OCI-M1 (cell line): ENCODE results near the gene CCIN.
"Not testable (repeated sequence)": the region's sequence is repeated elsewhere in the genome, so short reads cannot be mapped to it uniquely, and the experiment has no call there.

Experiments used
- DNase-seq: peaks from one replicate; lab custom pipeline; 2025; lab: John Stamatoyannopoulos, UW

Gene CCIN

DNA sequence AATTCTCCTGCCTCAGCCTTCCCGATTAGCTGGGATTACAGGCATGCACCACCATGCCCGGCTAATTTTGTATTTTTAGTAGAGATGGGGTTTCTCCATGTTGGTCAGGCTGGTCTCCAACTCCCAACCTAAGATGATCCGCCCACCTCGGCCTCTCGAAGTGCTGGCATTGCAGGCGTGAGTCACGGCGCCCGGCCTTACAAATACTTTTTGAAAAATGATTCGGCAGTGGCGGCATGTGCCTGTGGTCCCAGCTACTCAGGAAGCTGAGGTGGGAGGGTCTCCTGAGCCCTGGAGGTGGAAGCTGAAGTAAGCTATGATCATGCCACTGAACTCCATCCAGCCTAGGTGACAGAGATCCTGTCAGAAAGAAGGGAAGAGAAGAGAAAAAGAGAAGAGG, 9.1 kb upstream of the CCIN start:
- DNase-seq, result not testable (repeated sequence)

DNA sequence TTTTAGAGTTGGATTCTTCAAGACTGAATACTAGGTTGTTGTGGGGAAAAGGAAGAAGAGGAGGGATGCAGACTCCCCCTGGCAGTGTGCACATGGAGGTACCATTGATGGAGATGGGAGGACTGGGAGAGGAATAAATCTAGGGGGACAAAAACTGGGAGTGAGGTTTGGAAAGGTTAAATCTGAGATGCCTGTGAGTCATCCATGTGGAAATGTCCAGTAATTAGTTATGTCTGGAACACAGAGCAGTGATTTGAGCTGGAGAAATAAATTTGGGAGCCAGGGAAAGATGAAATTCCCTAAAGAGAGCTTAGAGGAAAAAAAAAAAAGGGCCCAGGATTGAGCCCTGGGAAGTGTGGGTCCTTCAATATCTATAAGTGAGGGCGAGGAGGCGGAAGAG, 8.0 kb upstream of the CCIN start:
- DNase-seq, result no peak

DNA sequence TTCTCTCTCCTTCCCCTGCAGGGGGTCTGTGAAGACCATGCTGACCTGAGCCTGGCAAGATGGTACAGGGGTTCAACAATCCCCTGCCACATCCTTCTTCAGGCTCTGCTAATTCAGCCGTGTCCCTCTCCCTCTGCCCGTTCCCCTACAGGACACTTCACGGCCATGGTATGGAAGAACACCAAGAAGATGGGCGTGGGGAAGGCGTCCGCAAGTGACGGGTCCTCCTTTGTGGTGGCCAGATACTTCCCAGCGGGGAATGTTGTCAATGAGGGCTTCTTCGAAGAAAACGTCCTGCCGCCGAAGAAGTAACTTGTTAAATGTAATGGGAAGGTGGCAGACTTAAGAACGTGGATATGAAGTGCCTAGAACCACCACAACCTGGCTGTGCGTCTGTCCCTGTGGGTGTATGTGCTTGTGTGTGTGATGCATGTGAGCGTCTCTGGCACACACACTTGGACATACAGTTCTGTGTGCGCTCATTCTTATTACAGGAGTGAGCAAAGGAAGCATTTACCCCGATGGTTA, 6.9 kb upstream of the CCIN start:
- no peak for DNase-seq

DNA sequence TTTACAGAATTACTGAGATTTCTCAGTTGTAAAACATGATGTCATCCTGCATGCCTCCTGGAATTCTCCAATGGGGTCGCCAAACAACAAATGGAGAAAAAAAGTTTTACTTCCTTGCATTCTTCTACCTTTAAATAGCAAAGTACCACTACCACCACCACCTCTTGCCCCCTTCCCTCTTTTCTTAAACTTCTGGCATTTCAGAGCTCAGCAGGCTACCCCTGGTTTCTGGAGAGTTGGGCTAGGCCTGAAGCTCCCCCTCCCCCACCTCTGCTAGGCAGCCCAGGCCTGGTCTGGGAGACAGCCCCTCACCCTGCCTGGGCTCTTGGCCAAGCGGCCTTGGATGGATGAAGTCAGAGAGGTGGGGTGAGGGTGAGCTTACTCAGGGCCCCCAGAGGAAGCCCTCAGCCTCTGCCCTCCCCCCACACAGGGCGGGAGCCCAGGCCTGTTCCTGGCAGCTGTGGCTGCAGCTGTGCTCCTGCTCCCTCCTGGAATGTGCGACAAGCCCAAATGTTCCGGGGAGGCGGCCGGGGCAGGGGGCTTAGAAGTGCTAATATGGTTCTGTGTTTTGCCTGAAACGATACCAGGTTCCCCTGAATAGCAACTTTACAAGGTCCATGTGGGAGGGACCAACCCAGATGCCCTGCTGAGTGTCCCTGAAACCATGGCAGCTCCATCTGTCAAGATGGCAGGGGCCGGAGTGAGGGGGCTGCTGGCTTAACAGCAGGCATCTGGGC, 6.0 kb upstream of the CCIN start:
- no peak for DNase-seq

DNA sequence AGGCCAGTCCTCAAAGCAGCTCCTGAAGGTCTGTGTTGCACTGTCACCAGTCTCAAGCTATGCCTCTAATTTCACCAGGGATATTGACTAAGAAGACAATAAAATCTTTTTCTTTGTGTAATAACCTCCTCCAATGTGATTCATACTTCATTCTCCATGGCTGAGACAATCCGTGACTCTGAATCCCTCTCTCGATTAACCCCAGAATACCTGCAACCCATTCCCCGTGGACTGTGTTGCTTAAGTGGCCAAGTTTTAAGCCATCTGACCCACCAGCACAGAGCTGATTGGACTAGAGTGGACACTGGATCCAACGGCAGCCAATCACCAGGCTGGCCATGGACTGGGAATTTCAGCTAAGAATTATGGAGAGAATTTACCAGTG, 5.4 kb upstream of the CCIN start:
- no peak for DNase-seq

DNA sequence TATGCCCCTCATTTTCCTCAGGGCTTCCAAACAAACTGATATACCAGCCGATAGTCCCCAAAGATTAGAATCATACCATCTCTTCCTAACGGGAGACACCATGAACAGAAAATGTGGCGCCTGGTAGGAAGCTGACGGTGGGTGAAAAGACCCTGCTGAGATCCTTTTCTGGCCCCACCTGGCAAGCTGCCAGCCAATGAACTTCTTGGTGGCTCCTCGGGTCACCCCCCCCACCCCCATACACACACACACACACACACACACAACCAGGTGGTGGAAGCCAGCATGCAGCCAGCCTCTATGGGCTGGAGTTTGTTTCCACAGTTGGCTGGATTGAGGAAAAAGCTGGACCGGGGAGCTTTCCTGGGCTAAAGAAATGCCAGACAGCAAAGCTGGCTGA, 4.8 kb upstream of the CCIN start:
- DNase-seq, result no peak

DNA sequence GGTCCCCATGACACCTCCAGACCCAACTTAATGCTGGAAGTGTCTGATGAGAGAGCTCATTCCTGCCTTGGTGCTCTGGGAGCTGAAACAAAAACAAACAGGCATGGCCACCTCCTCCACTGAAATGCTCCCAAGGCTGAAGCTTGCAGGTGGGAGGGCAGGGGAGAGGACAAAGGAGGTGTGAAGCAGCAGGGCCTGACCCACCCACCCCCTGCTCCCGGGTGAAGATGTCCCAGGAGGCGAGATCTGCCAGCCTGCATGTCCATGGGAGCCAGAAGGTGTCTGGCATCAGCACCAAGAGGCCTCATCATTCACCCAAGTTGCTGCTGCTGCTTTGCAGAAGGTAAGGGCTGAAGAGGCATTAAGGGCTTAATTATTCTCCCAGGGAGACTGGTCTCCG, 4.2 kb upstream of the CCIN start:
- DNase-seq, result no peak

DNA sequence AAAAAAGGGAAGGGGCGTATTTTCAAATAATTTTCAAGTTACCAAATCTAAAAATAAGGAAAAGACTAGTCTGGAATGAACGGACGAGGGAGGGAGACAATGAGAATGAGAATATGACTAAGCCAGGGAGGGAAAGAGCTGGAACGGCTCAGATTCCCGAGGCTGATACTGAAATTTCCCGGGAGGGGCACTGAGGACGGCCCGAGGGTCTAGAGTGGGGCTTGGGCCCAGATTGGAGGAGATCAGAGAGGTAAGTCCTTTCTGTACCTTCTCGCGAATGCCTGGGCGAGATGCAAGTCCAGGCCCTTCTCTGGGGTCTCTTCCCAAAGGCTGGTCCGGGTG, 3.4 kb upstream of the CCIN start:
- no peak for DNase-seq

DNA sequence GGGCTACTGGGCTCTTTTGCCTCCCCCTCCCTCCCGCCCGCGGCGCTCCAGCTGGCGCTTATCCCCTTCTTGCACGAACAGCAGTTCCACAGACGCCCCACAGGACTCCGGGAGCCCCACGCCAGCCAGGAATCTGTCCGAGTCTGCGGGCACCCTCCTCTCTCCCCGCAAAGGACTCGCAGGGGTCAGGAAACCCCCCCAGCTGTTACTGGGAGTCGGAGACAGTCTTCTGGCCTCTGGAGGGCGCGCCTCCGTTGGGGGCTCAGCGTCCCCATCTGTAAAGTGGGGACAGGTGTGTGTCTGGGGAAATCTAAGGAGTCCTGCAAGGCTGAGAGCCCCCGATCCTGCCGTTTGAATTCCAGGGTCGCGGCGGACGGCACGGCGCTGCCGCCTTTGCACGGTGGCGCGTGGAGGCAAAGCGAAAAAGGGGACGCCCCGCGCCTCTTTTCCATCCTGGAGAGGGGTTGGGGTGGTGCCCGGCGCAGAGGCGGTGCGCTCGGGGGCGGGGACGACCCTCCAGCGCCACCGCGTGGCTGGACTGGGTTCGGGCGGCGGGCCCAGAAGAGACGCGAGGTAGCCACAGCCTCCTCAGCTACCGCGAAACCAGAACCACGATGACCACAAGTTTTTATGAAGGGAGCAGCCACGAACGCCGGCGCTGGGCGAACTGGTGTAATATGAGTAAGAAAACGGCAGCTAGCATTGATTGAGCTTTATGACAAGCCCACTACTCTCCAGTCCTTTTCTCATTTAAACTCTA, 2.8 kb upstream of the CCIN start:
- DNase-seq, result peak; percentile 91

DNA sequence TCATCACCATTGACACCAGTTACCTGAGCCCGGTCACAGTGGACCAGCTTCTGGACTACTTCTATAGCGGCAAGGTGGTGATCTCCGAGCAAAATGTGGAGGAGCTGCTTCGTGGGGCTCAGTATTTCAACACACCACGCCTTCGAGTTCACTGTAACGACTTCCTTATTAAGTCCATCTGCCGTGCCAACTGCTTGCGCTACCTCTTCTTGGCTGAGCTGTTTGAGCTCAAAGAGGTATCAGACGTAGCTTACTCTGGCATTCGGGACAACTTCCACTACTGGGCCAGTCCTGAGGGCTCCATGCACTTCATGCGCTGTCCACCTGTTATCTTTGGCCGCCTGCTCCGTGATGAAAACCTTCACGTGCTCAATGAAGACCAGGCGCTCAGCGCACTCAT, 520 bp downstream of the CCIN start:
- DNase-seq, result no peak

DNA sequence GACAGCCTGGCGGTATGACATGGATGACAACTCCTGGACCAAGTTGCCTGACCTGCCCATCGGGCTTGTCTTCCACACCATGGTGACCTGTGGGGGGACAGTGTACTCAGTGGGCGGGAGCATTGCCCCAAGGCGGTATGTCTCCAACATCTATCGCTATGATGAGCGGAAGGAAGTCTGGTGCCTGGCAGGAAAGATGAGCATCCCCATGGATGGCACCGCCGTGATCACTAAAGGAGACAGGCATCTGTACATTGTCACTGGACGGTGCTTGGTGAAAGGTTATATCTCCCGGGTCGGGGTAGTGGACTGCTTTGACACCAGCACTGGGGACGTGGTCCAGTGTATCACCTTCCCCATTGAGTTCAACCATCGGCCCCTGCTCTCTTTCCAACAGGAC, 1.3 kb downstream of the CCIN start:
- DNase-seq, result no peak

DNA sequence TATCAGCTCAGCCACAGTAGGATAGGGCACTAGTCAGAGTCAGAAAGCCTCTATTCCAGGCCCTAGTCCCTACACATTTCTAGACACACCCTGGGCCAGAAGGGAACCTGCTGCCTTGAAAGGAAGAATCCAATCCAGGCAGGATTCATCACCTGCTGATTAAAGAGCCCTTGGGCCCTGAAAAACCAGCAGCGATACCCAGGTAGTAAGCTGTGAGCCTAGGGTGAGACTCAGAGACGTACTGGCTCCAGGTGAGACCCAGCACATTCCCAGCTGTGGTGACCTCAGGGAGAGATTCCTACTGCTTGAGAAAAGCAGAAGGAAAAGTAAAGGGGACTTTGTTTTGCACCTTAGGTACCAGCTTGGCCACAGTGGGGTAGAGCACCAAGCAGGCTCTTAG, 4.7 kb downstream of the CCIN start:
- no peak for DNase-seq

DNA sequence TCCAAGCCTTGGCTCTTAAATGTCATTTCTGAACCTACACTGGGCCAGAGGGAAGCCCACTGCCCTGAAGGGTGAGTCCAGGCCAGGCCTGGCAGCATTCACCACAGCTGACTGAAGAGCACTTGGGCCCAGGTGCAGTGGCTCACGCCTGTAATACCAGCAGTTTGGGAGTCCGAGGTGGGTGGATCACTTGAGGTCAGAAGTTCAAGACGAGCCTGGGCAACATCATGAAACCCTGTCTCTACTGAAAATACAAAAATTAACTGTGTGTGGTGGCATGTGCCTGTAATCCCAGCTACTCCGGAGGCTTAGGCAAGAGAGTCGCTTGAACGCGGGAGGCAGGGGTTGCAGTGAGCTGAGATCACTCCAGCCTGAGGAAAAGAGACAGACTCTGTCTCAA, 5.1 kb downstream of the CCIN start:
- no peak for DNase-seq

DNA sequence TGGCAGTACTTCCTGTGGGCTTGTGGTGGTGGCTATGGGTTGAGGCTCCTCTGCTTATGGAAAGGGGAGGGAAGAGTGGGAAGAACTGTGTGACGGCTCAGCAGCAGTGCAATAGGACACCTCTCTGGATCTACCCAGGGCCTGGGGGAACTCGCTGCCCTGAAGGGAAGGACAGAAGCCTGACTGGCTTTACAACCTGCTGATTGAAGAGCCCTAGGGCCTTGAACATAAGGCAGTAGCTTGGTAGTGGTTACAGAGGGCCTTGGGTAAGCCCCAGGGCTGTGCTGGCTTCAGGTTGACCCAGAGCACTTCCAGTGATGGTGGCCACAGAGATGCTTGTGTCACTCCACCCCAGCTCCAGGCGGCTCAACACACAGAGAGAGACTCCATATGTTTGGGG, 5.5 kb downstream of the CCIN start:
- no peak for DNase-seq

DNA sequence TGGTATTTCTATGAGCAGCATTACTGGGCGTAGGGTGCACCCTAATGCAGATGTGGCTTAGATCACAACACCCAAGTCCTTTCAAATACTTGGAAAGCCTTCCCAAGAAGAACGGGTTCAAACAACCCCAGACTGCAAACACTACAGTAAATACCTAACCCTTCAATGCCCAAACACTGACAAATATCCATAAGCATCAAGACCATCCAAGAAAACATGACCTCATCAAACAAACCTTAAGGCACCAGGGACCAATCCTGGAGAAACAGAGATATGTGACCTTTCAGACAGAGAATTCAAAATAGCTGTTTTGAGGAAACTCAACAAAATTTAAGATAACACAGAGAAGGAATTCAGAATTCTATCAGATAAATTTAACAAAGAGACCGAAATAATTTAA, 6.0 kb downstream of the CCIN start:
- DNase-seq, result not testable (repeated sequence)

DNA sequence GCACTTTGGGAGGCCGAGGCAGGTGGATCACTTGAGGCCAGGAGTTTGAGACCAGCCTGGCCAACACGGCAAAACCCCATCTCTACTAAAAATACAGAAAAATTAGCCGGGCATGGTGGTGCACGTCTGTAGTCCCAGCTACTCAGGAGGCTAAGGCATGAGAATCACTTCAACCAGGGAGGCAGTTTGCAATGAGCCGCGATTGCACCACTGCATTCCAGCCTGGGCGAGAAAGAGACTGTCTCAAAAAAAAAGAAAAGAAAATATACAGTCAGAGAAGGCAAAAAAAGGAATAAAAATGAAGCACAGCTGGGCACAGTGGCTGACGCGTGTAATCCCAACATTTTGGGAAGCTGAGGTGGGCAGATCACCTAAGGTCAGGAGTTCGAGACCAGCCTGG, 7.3 kb downstream of the CCIN start:
- not testable (repeated sequence) for DNase-seq

DNA sequence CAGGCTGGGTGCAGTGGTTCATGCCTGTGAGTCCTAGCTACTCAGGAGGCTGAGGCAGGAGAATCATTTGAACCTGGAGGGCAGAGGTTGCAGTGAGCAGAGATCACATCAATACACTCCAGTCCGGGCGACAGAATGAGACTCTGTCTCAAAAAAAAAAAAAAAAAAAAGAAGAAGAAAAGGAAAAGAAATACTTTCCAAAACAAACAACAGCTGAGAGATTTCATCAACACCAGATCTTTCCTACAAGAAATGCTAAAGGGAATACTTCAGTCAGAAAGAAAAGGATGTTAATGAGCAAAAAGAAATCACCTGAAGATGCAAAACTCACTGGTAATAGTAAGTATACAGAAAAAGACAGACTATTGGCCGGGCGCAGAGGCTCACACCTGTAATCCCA, 8.4 kb downstream of the CCIN start:
- no peak for DNase-seq

DNA sequence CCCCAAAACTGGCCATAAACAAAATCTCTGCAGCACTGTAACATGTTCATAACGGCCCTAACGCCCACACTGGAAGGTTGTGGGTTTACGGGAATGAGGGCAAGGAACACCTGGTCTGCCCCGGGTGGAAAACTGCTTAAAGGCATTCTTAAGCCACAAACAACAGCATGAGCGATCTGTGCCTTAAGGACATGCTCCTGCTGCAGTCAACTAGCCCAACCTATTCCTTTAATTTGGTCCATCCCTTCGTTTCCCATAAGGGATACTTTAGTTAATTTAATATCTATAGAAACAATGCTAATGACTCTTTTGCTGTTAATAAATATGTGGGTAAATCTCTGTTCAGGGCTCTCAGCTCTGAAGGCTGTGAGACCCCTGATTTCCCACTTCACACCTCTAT, 11.1 kb downstream of the CCIN start:
- DNase-seq, result not testable (repeated sequence)

DNA sequence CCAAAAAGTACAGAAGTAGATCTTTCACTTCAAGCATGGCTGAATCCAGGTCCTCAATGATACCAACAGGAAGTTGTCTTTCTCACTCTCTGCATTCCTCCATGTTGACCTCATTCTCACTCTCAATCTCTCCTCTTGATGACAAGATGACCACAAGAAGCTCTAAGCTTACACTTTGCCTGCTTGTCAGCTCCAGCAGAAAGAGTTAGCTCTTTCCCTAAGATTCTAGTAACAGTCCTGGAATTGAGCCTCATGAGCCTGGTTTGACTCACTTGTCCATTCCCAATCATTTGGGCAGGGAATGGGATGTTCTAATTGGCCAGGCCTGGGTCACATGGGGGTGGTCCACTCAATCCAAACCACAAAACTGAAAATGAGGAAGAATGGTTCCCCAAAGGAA, 18.2 kb downstream of the CCIN start:
- DNase-seq, result no peak

DNA sequence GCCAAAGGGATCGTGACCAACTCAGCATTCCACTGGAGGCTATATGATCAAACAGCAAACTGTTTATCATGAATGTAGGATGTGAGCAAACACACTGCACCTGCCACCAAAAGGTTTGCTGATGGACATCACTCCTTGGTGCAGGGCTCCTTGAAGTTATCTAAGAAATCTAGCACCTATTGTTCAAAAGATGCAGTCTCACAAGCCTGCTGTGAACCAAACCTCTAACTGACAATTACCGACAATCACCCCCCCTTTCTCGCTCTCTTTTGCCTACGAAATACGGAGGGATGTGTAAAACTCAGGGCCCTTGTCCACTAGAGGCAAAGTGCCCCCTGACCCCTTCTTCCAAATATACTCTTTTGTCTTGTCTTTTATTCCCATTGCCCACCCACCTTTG, 19.0 kb downstream of the CCIN start:
- no peak for DNase-seq

DNA sequence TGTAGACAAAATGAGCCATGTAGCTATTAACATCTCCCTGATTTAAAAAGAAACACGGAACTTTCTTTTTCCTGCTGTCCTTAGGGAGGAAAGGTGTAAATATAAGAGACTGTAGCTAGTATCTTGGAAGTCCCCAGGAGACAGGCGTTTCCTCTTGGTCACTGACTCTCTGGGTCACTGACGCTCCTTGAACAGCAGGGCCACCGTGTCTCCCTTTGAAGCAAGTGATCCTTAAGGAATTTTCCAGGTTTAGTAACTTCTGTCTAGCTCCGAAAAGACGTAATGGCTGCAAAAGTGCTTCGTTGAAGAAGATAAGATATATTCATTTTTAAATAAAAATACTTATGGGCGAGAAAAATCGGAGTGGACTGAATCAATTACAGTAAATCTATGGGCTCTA, 20.8 kb downstream of the CCIN start:
- peak; percentile 76 for DNase-seq

DNA sequence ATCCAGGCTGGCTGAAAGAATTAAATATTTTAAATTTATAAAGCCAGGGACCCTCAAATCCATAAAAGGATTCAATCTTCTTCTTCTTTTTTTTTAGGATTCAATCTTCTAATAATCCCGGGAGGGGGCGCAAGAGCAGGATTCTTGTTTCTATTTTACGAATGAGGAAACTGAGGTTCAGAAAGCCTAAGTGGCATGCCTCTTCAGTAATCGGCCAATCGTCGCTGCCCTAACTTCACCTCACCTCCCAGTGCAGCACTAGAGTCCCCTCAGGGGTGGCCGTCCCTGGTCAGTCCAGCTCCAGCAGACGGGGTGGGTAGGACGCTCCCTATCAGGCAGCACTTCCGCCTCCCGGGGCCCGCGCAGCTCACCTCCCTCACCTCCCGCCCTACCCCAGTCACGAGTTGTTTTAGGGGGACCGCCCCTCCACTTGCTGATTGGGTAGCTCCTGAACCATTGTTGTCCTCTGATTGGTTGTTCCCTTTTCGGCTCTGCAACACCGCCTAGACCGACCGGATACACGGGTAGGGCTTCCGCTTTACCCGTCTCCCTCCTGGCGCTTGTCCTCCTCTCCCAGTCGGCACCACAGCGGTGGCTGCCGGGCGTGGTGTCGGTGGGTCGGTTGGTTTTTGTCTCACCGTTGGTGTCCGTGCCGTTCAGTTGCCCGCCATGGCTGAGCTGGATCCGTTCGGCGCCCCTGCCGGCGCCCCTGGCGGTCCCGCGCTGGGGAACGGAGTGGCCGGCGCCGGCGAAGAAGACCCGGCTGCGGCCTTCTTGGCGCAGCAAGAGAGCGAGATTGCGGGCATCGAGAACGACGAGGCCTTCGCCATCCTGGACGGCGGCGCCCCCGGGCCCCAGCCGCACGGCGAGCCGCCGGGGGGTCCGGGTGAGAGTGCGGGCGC, 21.5 kb downstream of the CCIN start, which contains the start of gene CLTA:
Gene CLTA (plus strand): TSS at position 534 of the 902 bp plus-strand sequence. CDS start 136 bp downstream, at position 670.
- DNase-seq, result peak; percentile 99

DNA sequence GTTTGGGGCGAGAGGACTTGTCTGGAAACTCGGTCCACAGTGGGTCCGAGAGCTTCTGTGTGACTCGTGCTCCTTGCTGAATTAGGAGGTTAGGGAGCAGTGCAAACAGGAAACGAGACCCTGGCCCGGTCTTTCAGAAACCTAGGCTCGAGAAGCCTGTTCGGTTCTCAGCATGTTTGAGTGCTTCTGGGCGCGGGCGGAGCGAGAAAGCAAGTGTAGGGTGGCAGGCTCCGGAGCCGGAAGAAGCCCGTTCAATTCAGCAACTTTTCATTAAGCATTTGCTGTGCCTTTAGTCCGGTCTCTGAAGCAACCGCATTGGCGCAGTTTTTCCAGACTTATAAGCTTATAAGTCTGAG, 22.1 kb downstream of the CCIN start:
- DNase-seq, result peak; percentile 48
